Thyroid gland (tissue), 4 donors: ENCODE data around the gene DNM3. TPM values are rescaled to one million over a fixed set of nuclear protein-coding genes. Genes with fewer than 3 reads are reported as not detected.
A peak's percentile ranks its signal among the peaks of the same experiment; 100 is the strongest.

ENCODE experiments used
- DNase-seq, 2 donors: peaks; one replicate each; pipeline ENCODE4 v3.0.0-alpha.2; 2019
- H3K27ac ChIP-seq, 3 donors: fragments of 200-600 bp; sonication (generic); 1 replicate in 2 of 3; 2 replicates in 1 of 3; pipeline ENCODE4 v1.5.1; 2016 to 2019; ENCODE audit warnings: mild to moderate bottlenecking in 1 of 3, moderate library complexity in 1 of 3
- H3K27me3 ChIP-seq: fragments of 200-600 bp; sonication (generic); one replicate; pipeline ENCODE4 v1.5.1; 2019
- H3K36me3 ChIP-seq, 2 donors: fragments of 200-600 bp; sonication (generic); one replicate each; pipeline ENCODE4 v1.5.1; 2016 to 2019
- H3K4me1 ChIP-seq, 2 donors: fragments of 200-600 bp; sonication (generic); one replicate each; pipeline ENCODE4 v1.5.1; 2017 to 2019
- H3K4me3 ChIP-seq, 3 donors: fragments of 200-600 bp; sonication (generic); replicated peaks in 1 of 3; 1 replicate in 2 of 3; 2 replicates in 1 of 3; pipeline ENCODE4 v1.5.1; 2016; ENCODE audit warnings: mild to moderate bottlenecking in 1 of 3
- H3K9me3 ChIP-seq: fragments of 200-600 bp; sonication (generic); one replicate; pipeline ENCODE4 v1.5.1; 2017
- POLR2A ChIP-seq, 2 donors: fragments of 450-650 bp; IDR thresholded peaks; one replicate each; pipeline ENCODE4 v1.6.1; 2017; ENCODE audit warnings: antibody characterized with exemption in 2 of 2, mild to moderate bottlenecking in 2 of 2, moderate library complexity in 1 of 2
- WGBS, 2 donors: methylation state at CpG; one replicate each; pipeline ENCODE4 v1.1.5; 2017; 5-methylcytosine and 5-hydroxymethylcytosine counted together
- intact Hi-C: fragments of 100-400 bp; cut with DNase I; formaldehyde crosslinking; loops from one replicate; pipeline ENCODE4 v1.15.1; 2023
- total RNA-seq, 4 donors: library from RNA; depleted of rRNA; stranded (reverse); fragments of >200 nt; gene quantifications; one replicate each; pipeline ENCODE4 v1.2.3, GENCODE V29; 2016
- TF ChIP-seq, protein P1 (sequence below), 6 experiments: fragments of 200-600 bp in 3 of 6; fragments of 450-650 bp in 3 of 6; sonication (generic) in 3 of 6; IDR thresholded peaks; one replicate each; pipeline ENCODE4 v1.5.1; 2016 to 2019; ENCODE audit warnings: antibody characterized with exemption in 6 of 6, mild to moderate bottlenecking in 2 of 6, inconsistent platforms in 1 of 6, moderate library complexity in 1 of 6

DNM3 gene
- total RNA-seq, 4 donors from 2014 or later, result 9.0 to 13.6 (median 10.8) TPM

DNA sequence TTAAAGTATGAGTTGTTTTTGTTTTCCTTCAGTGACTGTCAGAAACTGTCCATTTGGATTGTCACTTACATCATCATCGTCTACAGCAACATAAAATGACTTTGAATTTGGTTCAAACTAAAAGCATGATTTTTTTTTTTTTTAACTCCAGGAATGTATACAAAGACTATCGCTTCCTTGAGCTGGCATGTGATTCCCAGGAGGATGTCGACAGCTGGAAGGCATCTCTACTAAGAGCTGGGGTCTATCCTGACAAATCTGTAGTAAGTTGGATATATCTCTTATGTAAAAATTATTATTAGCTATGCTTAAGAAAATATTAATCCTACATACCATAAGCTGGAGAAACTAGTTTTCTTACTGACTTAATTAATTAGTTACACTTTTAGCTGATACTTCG is 467.3 kb downstream of the DNM3 start:
- Histone ChIP-seq H3K27me3 (no peaks in the 10 kb centered on the region), H3K27ac (no peak overlapping the region), H3K4me1 (no peaks in the 10 kb centered on the region), H3K9me3 (no peaks in the 10 kb centered on the region), H3K4me3 (no peak overlapping the region), H3K36me3 (no peaks in the 10 kb centered on the region)
- intact Hi-C loops, result no loop called here
- 85 to 88% methylated on average over 4 of the region's 4 CpGs for WGBS, 2 donors
- no peak for DNase-seq
- no peak for TF ChIP-seq POLR2A (IDR thresholded peaks at IDR 0.05)
- TF ChIP-seq, protein P1, sequence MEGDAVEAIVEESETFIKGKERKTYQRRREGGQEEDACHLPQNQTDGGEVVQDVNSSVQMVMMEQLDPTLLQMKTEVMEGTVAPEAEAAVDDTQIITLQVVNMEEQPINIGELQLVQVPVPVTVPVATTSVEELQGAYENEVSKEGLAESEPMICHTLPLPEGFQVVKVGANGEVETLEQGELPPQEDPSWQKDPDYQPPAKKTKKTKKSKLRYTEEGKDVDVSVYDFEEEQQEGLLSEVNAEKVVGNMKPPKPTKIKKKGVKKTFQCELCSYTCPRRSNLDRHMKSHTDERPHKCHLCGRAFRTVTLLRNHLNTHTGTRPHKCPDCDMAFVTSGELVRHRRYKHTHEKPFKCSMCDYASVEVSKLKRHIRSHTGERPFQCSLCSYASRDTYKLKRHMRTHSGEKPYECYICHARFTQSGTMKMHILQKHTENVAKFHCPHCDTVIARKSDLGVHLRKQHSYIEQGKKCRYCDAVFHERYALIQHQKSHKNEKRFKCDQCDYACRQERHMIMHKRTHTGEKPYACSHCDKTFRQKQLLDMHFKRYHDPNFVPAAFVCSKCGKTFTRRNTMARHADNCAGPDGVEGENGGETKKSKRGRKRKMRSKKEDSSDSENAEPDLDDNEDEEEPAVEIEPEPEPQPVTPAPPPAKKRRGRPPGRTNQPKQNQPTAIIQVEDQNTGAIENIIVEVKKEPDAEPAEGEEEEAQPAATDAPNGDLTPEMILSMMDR (IDR thresholded peaks at IDR 0.05), result no peak

DNA sequence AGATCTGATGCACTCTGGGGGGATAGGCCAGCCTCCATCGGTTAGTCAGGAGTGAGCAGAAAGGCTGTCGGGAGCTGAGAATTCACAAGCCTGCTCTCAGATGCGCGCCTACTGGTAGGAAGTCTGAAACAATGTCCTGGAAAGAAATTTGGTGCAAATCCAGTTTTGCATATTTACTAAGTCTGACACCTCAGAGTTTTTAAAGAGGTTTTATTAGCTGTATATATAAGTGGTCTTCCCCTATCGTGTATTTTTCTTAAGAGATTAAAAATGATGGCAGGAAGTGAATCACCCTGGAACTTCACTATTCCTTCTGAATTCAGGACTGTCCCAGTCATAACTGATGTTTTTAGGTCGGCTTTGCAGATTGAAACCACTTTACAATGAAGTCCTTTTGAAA is 479.4 kb downstream of the DNM3 start:
- Histone ChIP-seq H3K36me3 (no peaks in the 10 kb centered on the region), H3K27me3 (no peaks in the 10 kb centered on the region), H3K9me3 (no peaks in the 10 kb centered on the region), H3K27ac (peak overlapping the region in 1 of 3 donors; percentile 45), H3K4me3 (no peak overlapping the region), H3K4me1 (peaks cover 14 to 20% of the 10 kb centered on the region in 2 donors)
- intact Hi-C loops, result no loop called here
- WGBS, 2 donors, result 62 to 71% methylated on average over 6 of the region's 6 CpGs
- TF ChIP-seq, protein P1 (IDR thresholded peaks at IDR 0.05), result no peak
- no peak for TF ChIP-seq POLR2A (IDR thresholded peaks at IDR 0.05)
- DNase-seq, result no peak

DNA sequence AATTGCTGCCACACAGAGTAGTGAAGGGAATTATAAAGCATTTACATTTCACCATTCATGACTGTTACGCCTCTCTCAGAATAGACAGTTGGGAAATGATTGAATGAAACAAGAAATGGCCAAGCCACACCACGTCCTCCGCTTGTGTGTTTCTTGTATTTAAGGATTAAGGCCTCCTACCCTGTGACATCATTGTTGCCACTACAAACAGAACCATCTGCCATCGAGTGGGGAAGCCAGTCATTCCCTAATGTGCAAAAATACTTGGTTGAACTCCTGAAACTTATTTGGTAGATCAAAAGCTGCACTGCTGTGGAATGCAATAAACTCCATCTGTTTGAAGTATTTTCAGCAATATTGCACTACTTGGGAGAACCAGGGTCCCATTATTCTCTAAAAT is 480.2 kb downstream of the DNM3 start:
- TF ChIP-seq, protein P1 (IDR thresholded peaks at IDR 0.05), result no peak
- no peak for TF ChIP-seq POLR2A (IDR thresholded peaks at IDR 0.05)
- intact Hi-C loops, result no loop called here
- H3K27me3 ChIP-seq, result no peaks in the 10 kb centered on the region
- H3K4me1 ChIP-seq, result peaks cover 14 to 20% of the 10 kb centered on the region in 2 donors
- H3K9me3 ChIP-seq, result no peaks in the 10 kb centered on the region
- DNase-seq, result no peak
- no peak overlapping the region for H3K4me3 ChIP-seq
- no peaks in the 10 kb centered on the region for H3K36me3 ChIP-seq
- WGBS, 2 donors, result 80 to 82% methylated on average over 4 of the region's 4 CpGs
- H3K27ac ChIP-seq, result peak overlapping the region in 2 of 3 donors; percentile 62 to 83

DNA sequence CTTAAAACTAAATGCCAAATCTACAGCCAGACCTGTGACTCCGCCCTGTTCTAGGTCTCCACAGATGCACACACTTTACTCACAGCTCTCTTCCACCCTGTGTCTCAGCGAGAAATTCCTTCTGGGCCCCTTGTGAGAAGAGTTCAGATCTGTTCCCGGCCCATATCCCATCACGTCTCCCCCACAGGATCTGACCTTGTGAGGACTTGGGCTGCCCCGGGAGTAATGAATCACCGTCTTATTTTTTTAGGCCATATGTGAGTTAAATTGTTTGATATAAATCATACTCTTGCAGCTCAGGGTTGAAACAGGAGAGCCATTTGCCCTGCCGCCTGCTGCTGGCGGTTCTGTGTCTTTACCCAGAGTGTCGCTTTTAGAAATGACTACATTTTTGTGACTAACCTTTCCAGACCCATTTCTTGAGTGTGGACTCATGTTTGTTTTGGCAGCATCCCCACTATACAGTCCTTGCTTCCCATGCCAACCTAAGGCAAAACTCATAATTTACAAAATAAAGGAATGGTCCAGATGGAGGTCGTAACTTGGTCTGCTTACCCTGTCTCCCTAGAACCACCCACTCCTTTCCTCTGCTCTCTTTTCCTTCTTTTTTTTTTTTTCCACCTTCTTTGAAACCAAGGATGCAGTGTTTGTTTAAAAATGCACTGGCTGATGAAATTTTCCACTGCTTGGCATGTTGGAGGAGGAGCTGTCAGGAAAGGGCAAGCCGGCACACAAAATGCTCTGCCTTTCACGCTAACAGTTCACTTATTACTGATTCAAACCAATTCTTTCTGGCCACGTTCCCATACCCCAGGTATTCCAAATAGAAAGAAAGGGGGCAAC is 481.1 kb downstream of the DNM3 start:
- Histone ChIP-seq H3K9me3 (no peaks in the 10 kb centered on the region), H3K27me3 (no peaks in the 10 kb centered on the region), H3K4me3 (no peak overlapping the region), H3K36me3 (no peaks in the 10 kb centered on the region), H3K4me1 (peaks cover 14 to 20% of the 10 kb centered on the region in 2 donors), H3K27ac (peak overlapping the region; percentile 24 to 83 (median 62))
- intact Hi-C loops, result no loop called here
- 44 to 47% methylated on average over 13 of the region's 13 CpGs for WGBS, 2 donors
- DNase-seq, result peak; percentile 47 to 49
- TF ChIP-seq, protein P1 (IDR thresholded peaks at IDR 0.05), result no peak
- TF ChIP-seq POLR2A (IDR thresholded peaks at IDR 0.05), result no peak

DNA sequence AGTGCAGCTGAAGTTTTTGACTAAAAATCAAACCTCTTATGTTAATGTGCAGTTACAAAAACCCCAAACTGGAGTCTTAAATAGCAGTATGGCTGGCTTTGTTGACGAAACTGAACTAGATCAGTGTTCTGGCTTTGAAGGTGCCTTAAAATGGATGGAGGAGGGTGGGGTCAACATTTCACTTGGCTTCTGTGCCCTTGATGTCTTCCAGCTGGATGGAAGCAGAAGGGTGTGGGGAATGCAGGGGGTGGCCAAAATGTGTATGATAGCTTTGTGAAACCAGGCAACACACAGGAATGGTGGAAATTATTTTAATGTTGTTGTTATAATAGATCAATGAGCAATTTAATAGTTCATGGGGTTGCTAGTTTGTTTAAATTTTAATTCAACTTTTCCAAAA is 482.4 kb downstream of the DNM3 start:
- WGBS, 2 donors, result 81 to 97% methylated on average over 1 of the region's 1 CpG
- Histone ChIP-seq H3K27ac (no peak overlapping the region), H3K4me1 (peaks cover 14 to 20% of the 10 kb centered on the region in 2 donors), H3K9me3 (no peaks in the 10 kb centered on the region), H3K36me3 (no peaks in the 10 kb centered on the region), H3K27me3 (no peaks in the 10 kb centered on the region), H3K4me3 (no peak overlapping the region)
- intact Hi-C loops, result no loop called here
- DNase-seq, result no peak
- no peak for TF ChIP-seq POLR2A (IDR thresholded peaks at IDR 0.05)
